ENCODE data around the gene NF1. TPM values are rescaled to one million over a fixed set of nuclear protein-coding genes. Genes with fewer than 3 reads are reported as not detected.

Gene NF1
- total RNA-seq, 1 donor: 67.0 TPM

- Histone ChIP-seq H3K27me3 (ENCODE audit: insufficient read depth, low read length) (peaks cover 17% of the 10 kb centered on the region), H3K36me3 (ENCODE audit: insufficient read depth, low read length) (no peaks in the 10 kb centered on the region), H3K79me2 (ENCODE audit: insufficient read depth, low read length) (no peaks in the 10 kb centered on the region), H3K4me2 (ENCODE audit: insufficient read depth, low read length) (no peak overlapping the region), H3K27ac (ENCODE audit: low read depth, low read length) (no peak overlapping the region), H3K4me1 (ENCODE audit: insufficient read depth, low read length) (no peaks in the 10 kb centered on the region), H3K4me3 (ENCODE audit: insufficient read depth, low read length) (no peak overlapping the region), H2AFZ (ENCODE audit: low read length) (no peak overlapping the region), H3K9me3 (ENCODE audit: low read depth, low read length) (no peaks in the 10 kb centered on the region), H4K20me1 (ENCODE audit: insufficient read depth, low read length) (no peaks in the 10 kb centered on the region)
- TF ChIP-seq CTCF (IDR thresholded peaks at IDR 0.05; ENCODE audit: extremely low read depth, low read depth, low read length): no peak
- DNase-seq (ENCODE audit: insufficient read length, low spot score, missing footprints): peak; percentile 68
Measured at GRCh38 chr17:31401456-31402254, 306.9 kb downstream of the NF1 start.

GRCh38 chr17:31404028-31404949, 309.5 kb downstream of the NF1 start:
- no peaks in the 10 kb centered on the region for H4K20me1 ChIP-seq (ENCODE audit: insufficient read depth, low read length)
- no peaks in the 10 kb centered on the region for H3K9me3 ChIP-seq (ENCODE audit: low read depth, low read length)
- no peak for DNase-seq (ENCODE audit: insufficient read length, low spot score, missing footprints)
- H3K79me2 ChIP-seq (ENCODE audit: insufficient read depth, low read length): no peaks in the 10 kb centered on the region
- no peak overlapping the region for H3K27ac ChIP-seq (ENCODE audit: low read depth, low read length)
- peaks cover 31% of the 10 kb centered on the region for H3K27me3 ChIP-seq (ENCODE audit: insufficient read depth, low read length)
- no peak overlapping the region for H3K4me3 ChIP-seq (ENCODE audit: insufficient read depth, low read length)
- H2AFZ ChIP-seq (ENCODE audit: low read length): no peak overlapping the region
- H3K36me3 ChIP-seq (ENCODE audit: insufficient read depth, low read length): no peaks in the 10 kb centered on the region
- no peak for TF ChIP-seq CTCF (IDR thresholded peaks at IDR 0.05; ENCODE audit: extremely low read depth, low read depth, low read length)
- H3K4me2 ChIP-seq (ENCODE audit: insufficient read depth, low read length): no peak overlapping the region
- H3K4me1 ChIP-seq (ENCODE audit: insufficient read depth, low read length): no peaks in the 10 kb centered on the region

- no peaks in the 10 kb centered on the region for H3K36me3 ChIP-seq (ENCODE audit: insufficient read depth, low read length)
- TF ChIP-seq CTCF (IDR thresholded peaks at IDR 0.05; ENCODE audit: extremely low read depth, low read depth, low read length): no peak
Measured at GRCh38 chr17:31405890-31406371, 311.2 kb downstream of the NF1 start.

GRCh38 chr17:31408586-31408985, 313.8 kb downstream of the NF1 start:
- no peak overlapping the region for H3K4me3 ChIP-seq (ENCODE audit: insufficient read depth, low read length)
- no peaks in the 10 kb centered on the region for H3K9me3 ChIP-seq (ENCODE audit: low read depth, low read length)
- TF ChIP-seq CTCF (IDR thresholded peaks at IDR 0.05; ENCODE audit: extremely low read depth, low read depth, low read length): no peak
- peaks cover 38% of the 10 kb centered on the region for H3K27me3 ChIP-seq (ENCODE audit: insufficient read depth, low read length)
- no peak for DNase-seq (ENCODE audit: insufficient read length, low spot score, missing footprints)
- H3K4me2 ChIP-seq (ENCODE audit: insufficient read depth, low read length): no peak overlapping the region
- peaks cover 1% of the 10 kb centered on the region for H3K4me1 ChIP-seq (ENCODE audit: insufficient read depth, low read length)
- H3K79me2 ChIP-seq (ENCODE audit: insufficient read depth, low read length): no peaks in the 10 kb centered on the region
- H3K27ac ChIP-seq (ENCODE audit: low read depth, low read length): no peak overlapping the region
- no peaks in the 10 kb centered on the region for H4K20me1 ChIP-seq (ENCODE audit: insufficient read depth, low read length)
- no peak overlapping the region for H2AFZ ChIP-seq (ENCODE audit: low read length)
- H3K36me3 ChIP-seq (ENCODE audit: insufficient read depth, low read length): no peaks in the 10 kb centered on the region

More at GRCh38 chr17:31405890-31406371, 311.2 kb downstream of the NF1 start:
- Histone ChIP-seq H3K27ac (ENCODE audit: low read depth, low read length) (no peak overlapping the region), H3K27me3 (ENCODE audit: insufficient read depth, low read length) (peaks cover 32% of the 10 kb centered on the region), H3K79me2 (ENCODE audit: insufficient read depth, low read length) (no peaks in the 10 kb centered on the region), H3K9me3 (ENCODE audit: low read depth, low read length) (no peaks in the 10 kb centered on the region), H3K4me2 (ENCODE audit: insufficient read depth, low read length) (no peak overlapping the region), H2AFZ (ENCODE audit: low read length) (no peak overlapping the region), H3K4me1 (ENCODE audit: insufficient read depth, low read length) (no peaks in the 10 kb centered on the region), H3K4me3 (ENCODE audit: insufficient read depth, low read length) (no peak overlapping the region), H4K20me1 (ENCODE audit: insufficient read depth, low read length) (no peaks in the 10 kb centered on the region)
- no peak for DNase-seq (ENCODE audit: insufficient read length, low spot score, missing footprints)
